ENCODE data around the gene LY6G6C.
A peak's percentile ranks its signal among the peaks of the same experiment; 100 is the strongest.

LY6G6C gene

GRCh38 chr6:31760790-31761189 lies 39.2 kb upstream of the LY6G6C start:
- TF ChIP-seq MAX (IDR thresholded peaks at IDR 0.05; ENCODE audit: low read depth, low read length) (no peak), CTCF (IDR thresholded peaks at IDR 0.05; ENCODE audit: low read depth, low read length) (no peak), POLR2A (IDR thresholded peaks at IDR 0.05; ENCODE audit: extremely low read depth, insufficient read length) (peak; percentile 6)
- no peak for DNase-seq (ENCODE audit: low read depth)
- no peak overlapping the region for H3K4me3 ChIP-seq (ENCODE audit: low read depth, low read length)

GRCh38 chr6:31758281-31758680 lies 36.7 kb upstream of the LY6G6C start:
- TF ChIP-seq MAX (IDR thresholded peaks at IDR 0.05; ENCODE audit: low read depth, low read length) (no peak), POLR2A (IDR thresholded peaks at IDR 0.05; ENCODE audit: extremely low read depth, insufficient read length) (no peak), MYC (IDR thresholded peaks at IDR 0.05; ENCODE audit: low read depth, low read length) (no peak), CTCF (IDR thresholded peaks at IDR 0.05; ENCODE audit: low read depth, low read length) (no peak)
- no peak overlapping the region for H3K4me3 ChIP-seq (ENCODE audit: low read depth, low read length)
- no peak for DNase-seq (ENCODE audit: low read depth)

- TF ChIP-seq POLR2A (IDR thresholded peaks at IDR 0.05; ENCODE audit: extremely low read depth, insufficient read length) (no peak), CTCF (IDR thresholded peaks at IDR 0.05; ENCODE audit: low read depth, low read length) (no peak), MYC (IDR thresholded peaks at IDR 0.05; ENCODE audit: low read depth, low read length) (no peak), MAX (IDR thresholded peaks at IDR 0.05; ENCODE audit: low read depth, low read length) (no peak)
- H3K4me3 ChIP-seq (ENCODE audit: low read depth, low read length): no peak overlapping the region
- DNase-seq (ENCODE audit: low read depth): no peak
Observed at GRCh38 chr6:31752739-31753319, 31.3 kb upstream of the LY6G6C start.

- H3K4me3 ChIP-seq (ENCODE audit: low read depth, low read length): no peak overlapping the region
- DNase-seq (ENCODE audit: low read depth): no peak
- TF ChIP-seq POLR2A (IDR thresholded peaks at IDR 0.05; ENCODE audit: extremely low read depth, insufficient read length) (no peak), MYC (IDR thresholded peaks at IDR 0.05; ENCODE audit: low read depth, low read length) (no peak), CTCF (IDR thresholded peaks at IDR 0.05; ENCODE audit: low read depth, low read length) (no peak), MAX (IDR thresholded peaks at IDR 0.05; ENCODE audit: low read depth, low read length) (no peak)
Observed at GRCh38 chr6:31750411-31751022, 29.0 kb upstream of the LY6G6C start.

- DNase-seq (ENCODE audit: low read depth): no peak
- H3K4me3 ChIP-seq (ENCODE audit: low read depth, low read length): no peak overlapping the region
- TF ChIP-seq CTCF (IDR thresholded peaks at IDR 0.05; ENCODE audit: low read depth, low read length) (no peak), POLR2A (IDR thresholded peaks at IDR 0.05; ENCODE audit: extremely low read depth, insufficient read length) (no peak), MAX (IDR thresholded peaks at IDR 0.05; ENCODE audit: low read depth, low read length) (no peak), MYC (IDR thresholded peaks at IDR 0.05; ENCODE audit: low read depth, low read length) (no peak)
Observed at GRCh38 chr6:31749301-31750036, 27.9 kb upstream of the LY6G6C start.

Measured in NB4 (cell line).